ENCODE data around the gene SLAMF8.

Gene SLAMF8

DNA sequence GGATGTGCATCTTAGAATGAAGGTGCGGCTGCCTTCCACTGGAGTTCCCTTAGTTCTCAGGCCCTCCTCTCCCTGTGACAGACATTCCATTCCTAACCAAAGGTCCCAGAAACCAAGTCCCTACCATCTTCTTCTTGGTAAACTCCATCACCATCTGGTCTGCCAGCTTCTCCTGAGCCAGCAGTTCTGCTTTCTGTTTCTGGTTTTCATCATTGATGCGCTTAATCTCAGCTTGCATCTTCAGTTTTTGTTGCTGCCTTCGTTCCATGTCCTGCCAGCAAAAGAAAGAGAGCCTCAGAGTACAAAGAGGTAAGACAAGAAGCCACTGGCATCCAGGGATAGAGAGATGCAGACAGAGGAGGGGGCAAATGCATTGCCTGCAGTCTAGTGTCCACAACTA, 53.8 kb downstream of the SLAMF8 start:
- ATAC-seq (replicated peaks), result no peak
- peaks cover 0 to 3% of the 10 kb centered on the region in 2 donors for H3K27me3 Mint-ChIP-seq
- DNase-seq, result no peak
- no peak overlapping the region for H3K4me3 Mint-ChIP-seq
- no peaks in the 10 kb centered on the region for H3K4me1 Mint-ChIP-seq
- H3K9me3 Mint-ChIP-seq, result no peaks in the 10 kb centered on the region
- H3K27ac Mint-ChIP-seq, result no peak overlapping the region
- H3K36me3 Mint-ChIP-seq, result peaks cover 13 to 17% of the 10 kb centered on the region in 2 donors

DNA sequence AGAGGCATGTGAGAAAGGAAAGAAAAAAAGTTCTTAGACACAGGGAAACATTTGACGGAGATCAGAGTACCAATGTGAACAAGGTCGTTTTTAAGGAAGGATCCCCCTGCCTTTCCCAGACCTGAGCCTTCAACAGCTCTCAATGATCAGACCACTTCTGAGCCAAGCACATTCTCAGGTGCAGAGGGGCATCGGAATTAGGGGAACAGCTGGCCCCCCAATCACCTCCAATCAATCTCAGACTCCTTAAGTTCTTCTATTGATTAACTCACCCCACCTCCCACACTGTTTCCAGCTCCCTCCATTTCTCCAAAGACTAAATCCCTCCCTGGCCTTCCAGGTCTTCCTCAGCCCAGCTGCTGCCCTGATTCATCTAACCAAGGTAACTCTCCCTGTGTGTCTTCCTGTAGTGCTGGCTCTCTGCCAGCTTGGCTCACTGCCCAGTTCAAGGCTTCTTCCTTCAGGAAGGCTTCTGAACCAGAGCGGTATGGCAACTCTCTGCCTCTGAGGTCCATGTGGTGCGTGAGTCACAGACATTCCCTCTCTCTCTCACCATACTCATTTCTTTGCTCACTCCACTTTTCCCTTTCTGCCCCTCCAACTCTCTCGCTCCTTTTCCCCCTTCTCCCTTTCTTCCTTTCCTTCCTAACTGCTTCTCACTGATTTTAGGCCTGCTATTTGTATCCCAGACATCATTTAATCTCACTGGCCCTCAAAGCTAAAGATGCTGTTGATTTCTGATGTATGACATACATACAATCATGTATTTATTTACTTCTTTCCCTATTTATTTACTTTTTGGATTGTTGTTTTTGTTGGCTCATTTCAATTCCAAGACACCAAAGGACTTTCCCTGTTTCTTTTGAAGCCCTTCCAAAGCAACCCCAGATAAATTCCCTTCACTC, 55.2 kb downstream of the SLAMF8 start:
- DNase-seq (no peak), ATAC-seq (replicated peaks) (no peak)
- Mint-ChIP-seq H3K36me3 (peaks cover 6 to 13% of the 10 kb centered on the region in 2 donors), H3K9me3 (no peaks in the 10 kb centered on the region), H3K4me3 (no peak overlapping the region), H3K27ac (no peak overlapping the region), H3K4me1 (peaks cover 0 to 1% of the 10 kb centered on the region in 2 donors), H3K27me3 (peaks cover 0 to 3% of the 10 kb centered on the region in 2 donors)

DNA sequence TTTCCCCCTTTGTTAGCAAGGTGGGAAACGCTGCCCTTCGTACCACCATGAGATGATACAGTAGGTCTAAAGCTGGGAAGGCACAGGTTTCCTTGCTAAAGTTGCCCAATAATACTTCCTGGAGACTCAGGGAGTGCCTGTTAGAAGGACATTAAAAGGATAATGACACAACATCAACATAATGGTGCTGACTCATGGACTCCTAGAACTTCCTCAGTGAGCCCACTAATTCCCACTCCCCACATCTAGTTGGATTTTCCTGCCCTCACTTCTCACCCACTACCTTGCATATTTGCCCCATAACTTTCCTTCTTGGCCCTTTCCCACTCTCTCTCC, 55.8 kb downstream of the SLAMF8 start:
- H3K4me1 Mint-ChIP-seq, result peaks cover 0 to 7% of the 10 kb centered on the region in 2 donors
- peaks cover 0 to 3% of the 10 kb centered on the region in 2 donors for H3K27me3 Mint-ChIP-seq
- no peak for DNase-seq
- no peaks in the 10 kb centered on the region for H3K9me3 Mint-ChIP-seq
- no peak overlapping the region for H3K27ac Mint-ChIP-seq
- no peak for ATAC-seq (replicated peaks)
- no peak overlapping the region for H3K4me3 Mint-ChIP-seq
- peaks cover 6 to 13% of the 10 kb centered on the region in 2 donors for H3K36me3 Mint-ChIP-seq

DNA sequence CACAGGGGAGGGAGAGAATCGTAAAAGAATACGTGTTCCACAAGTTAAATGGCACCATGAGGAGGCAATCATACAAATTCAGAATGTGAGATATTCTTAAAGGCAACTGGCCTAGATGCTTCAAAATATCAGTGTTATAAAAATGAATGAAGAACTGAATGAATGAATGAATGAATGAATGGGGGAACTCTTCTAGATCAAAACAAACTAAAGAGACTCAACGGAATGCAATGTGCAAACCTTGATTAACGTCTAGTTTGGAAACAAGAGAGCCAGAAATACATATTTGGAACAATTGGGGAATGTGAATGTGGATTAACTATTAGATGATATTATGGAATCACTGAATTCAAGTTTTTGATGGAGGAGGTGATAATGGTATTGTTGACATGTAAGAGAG, 56.5 kb downstream of the SLAMF8 start:
- no peak for ATAC-seq (replicated peaks)
- Mint-ChIP-seq H3K9me3 (no peaks in the 10 kb centered on the region), H3K36me3 (peaks cover 6 to 13% of the 10 kb centered on the region in 2 donors), H3K4me3 (no peak overlapping the region), H3K4me1 (peaks cover 0 to 7% of the 10 kb centered on the region in 2 donors), H3K27me3 (peaks cover 0 to 3% of the 10 kb centered on the region in 2 donors), H3K27ac (no peak overlapping the region)
- no peak for DNase-seq

DNA sequence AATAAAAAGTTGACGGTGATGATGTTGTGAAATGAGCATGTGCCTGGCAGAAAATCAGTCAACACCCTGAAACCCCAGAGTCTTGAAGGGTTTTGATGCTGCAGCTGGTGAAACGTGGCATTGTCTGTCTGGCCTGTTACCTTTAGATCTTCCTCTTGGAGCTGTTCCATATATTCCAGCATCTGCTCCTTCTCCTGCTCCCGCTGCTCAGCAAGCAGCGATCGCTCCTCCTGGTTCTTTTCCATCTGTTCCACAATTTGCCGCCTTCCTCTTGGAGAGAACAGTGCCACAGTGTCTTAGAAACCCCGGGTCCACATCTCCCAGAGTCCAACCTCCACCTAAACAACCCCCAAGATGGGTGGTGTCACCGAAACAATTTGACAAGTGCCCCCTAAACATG, 57.6 kb downstream of the SLAMF8 start:
- Mint-ChIP-seq H3K4me3 (no peak overlapping the region), H3K27ac (no peak overlapping the region), H3K36me3 (peaks cover 4 to 9% of the 10 kb centered on the region in 2 donors), H3K4me1 (peaks cover 2 to 12% of the 10 kb centered on the region in 2 donors), H3K27me3 (no peaks in the 10 kb centered on the region), H3K9me3 (no peaks in the 10 kb centered on the region)
- ATAC-seq (replicated peaks) (no peak), DNase-seq (no peak)
